GM12874 (cell line): ENCODE data around the gene STAT2.

Experiments
- CTCF ChIP-seq: IDR thresholded peaks from 2 replicates; pipeline ENCODE4 v1.5.1; 2011; ENCODE audit warnings: low read depth, mild to moderate bottlenecking, control low read depth, low read length, moderate library complexity; ENCODE audit not compliant: insufficient read depth

Gene STAT2

GRCh38 chr12:56304872-56305590 lies 54.9 kb downstream of the STAT2 start:
- no peak for TF ChIP-seq CTCF

GRCh38 chr12:56304276-56304675 lies 55.6 kb downstream of the STAT2 start:
- TF ChIP-seq CTCF: no peak

DNA sequence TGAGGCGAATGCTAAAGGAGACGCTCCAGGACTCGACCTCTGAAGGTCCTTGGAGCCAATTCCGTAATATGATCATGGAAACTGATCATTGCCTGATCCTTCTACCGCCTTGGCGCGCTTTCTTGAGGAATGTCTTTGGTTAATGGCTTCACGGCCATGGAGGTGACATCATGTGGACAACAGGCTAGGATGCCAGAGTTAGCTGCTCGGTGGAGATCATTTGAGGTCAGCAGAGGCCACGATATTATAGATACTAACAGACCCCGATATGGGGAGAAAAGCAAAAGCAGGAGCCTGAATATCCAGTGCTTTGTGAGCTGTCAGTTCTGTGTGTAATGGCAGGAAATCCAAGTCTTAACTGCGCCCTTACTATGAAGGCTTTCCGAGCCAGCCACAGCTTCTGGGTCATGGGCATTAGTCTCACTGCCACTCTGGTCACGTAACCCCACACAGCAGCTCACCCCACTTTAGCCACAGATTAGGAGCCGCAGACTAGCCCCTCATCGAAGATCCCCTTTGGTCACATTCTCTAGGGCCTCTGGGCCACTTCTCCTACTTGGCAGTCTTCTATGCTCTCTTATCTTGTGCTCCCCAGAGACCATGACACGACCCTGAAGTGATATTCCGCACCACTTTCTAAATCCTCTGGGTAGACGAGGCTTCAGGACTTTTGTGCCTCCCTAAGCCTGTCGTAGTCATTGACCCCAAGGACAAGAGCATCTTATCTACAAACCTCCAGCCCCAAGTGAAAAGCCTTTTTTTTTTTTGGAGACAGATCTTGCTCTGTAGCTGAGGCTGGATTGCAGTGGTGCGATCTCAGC lies 59.1 kb downstream of the STAT2 start:
- TF ChIP-seq CTCF: no peak

- TF ChIP-seq CTCF: no peak
These were observed 59.9 kb downstream of the STAT2 start, which contains the start of gene CS for GRCh38 chr12:56299853-56300643. Gene CS, minus strand, starts transcription at chr12:56300330. Its CDS starts 129 bp downstream, at chr12:56300201.

DNA sequence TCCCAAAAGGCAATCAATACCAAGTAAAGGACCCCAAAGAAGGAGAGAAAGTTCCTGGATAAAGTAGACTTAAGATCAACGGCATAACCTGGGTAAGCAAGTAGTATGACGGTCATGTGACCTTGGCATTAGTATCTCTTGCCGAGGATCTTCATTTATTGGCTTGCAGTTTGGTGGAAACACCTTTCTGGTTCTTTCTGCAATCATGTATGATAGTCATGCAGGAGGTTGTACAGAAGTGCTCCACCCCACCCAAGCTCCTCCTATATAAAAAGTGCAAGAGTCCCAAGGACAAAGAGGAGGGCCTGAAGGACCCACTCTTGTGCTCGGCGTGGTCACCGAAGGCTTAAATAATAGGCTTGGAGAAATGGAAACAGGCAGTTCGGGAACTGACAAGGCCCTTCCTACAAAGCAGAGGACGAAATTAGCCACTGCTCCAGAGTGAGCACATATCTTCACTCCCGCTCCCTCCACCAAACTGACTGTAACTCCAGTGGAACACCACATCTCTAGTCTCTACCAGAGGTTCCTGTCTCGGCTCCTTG lies 60.5 kb downstream of the STAT2 start:
- no peak for TF ChIP-seq CTCF

GRCh38 chr12:56298828-56299227 lies 61.1 kb downstream of the STAT2 start:
- no peak for TF ChIP-seq CTCF

DNA sequence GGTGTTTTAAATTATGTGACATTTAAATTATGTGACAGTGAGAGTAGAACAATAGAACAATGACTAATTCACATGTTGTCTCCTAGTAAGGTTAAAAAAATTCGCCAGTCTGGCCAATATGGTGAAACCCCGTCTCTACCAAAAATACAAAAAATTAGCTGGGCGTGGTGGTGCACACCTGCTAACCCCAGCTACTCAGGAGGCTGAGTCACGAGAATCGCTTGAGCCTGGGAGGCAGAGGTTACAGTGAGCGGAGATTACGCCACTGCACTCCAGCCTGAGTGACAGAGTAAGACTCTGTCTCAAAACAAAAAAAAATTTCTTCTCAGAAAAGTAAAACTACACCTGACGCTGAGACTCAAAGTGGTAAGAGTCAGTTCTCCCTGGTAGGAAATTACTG lies 62.5 kb downstream of the STAT2 start:
- TF ChIP-seq CTCF: no peak
